Activated CD4-positive, alpha-beta T cell treated with anti-CD3 and anti-CD28 coated beads for 24 hours (primary cell): ENCODE data around the gene NMT1.
A peak's percentile ranks its signal among the peaks of the same experiment; 100 is the strongest.

Source experiments
- DNase-seq, 2 donors: peaks; one replicate each; pipeline ENCODE4 v3.0.0-alpha.2; 2020; ENCODE audit warnings: low read depth in 2 of 2

The NMT1 gene

DNA sequence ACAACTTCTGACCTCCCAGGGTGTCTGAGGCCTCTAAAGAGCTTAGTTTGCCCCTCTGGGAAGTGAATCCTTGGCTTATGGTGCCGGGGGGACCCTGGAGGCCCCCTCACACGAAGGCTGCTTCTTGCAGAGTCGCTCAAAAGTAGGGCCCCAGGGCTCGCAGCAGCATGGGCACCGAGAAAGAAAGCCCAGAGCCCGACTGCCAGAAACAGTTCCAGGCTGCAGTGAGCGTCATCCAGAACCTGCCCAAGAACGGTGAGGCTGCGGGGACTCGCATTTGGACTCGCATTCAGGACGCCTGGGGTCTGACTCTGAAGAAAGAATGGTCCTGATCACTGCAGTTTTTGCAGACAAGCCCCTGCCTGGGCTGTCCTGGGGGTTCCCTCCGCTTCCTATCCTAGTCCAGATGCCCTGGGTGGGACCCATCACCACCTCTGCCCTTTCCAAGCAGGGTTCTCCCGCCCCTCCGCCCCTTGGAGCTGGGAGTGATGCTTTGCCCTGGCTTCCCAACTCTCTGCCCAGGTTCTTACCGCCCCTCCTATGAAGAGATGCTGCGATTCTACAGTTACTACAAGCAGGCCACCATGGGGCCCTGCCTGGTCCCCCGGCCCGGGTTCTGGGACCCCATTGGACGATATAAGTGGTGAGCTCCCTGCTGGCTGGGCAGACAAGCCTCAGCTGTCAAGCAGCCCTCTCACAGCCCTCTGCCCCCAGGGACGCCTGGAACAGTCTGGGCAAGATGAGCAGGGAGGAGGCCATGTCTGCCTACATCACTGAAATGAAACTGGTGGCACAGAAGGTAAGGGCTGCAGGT lies 75.1 kb downstream of the NMT1 start:
- DNase-seq = no peak

- DNase-seq = no peak
Observed at GRCh38 chr17:45136846-45137560, 75.9 kb downstream of the NMT1 start.

DNA sequence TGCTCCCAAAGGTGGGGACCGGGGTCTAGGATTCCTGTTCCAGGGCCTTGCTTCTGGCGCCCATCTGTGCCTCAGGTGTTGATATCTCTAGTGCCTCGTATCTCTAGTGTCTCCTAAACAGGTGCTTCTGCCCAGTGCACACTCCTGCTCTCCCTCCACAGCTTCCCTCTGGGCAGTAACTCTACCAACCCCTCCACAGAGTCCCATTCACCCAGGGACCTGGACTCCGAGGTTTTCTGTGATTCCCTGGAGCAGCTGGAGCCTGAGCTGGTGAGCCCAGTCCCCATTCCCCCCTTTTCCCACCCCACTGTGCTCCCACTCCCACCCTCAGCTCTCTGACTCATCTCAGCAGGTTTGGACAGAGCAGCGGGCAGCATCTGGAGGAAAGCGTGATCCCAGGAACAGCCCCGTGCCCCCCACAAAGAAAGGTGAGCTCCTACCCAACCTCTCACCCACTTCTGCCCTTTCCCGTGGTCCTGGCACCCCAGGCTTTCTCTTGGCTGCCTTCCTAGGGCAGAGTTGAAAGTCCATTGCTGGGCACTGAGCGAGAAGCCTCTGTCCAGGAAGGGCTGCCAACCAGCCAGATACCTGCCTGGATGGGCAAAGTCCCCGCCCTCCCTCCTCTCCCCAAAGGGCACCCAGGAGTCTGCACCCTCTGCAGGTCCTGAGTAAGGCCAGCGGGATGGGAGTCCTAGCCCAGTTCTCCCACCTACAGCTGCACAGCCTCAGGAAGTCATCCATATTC lies 76.6 kb downstream of the NMT1 start:
- DNase-seq = no peak

DNA sequence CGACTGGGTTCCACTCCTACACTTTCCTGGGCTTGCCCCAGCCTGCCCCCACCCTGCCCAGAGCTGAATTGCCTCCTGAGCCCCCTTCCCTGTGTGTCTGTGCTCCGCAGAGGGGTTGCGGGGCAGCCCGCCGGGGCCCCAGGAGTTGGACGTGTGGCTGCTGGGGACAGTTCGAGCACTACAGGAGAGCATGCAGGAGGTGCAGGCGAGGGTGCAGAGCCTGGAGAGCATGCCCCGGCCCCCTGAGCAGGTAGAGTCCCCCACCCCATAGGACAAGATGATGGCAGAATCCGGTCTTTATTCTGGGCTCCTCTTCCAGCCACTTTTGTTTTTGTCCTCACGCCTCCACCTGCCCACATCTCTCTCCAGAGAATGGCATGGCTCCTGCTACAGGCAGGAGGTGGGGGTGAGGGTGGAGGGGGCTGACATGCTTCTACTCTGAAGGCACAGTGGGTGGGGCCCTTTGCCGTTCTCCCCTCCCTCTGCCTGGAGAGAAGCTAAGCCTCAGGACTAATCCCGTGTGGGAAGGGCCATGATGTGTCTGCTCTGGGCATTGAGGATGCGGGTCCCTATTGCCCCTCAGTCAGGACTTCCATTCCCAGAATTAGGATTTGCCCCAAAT lies 77.9 kb downstream of the NMT1 start:
- DNase-seq = no peak

GRCh38 chr17:45139533-45139920 lies 78.4 kb downstream of the NMT1 start:
- DNase-seq = no peak

- no peak for DNase-seq
Observed at GRCh38 chr17:45143094-45143670, 82.1 kb downstream of the NMT1 start.

DNA sequence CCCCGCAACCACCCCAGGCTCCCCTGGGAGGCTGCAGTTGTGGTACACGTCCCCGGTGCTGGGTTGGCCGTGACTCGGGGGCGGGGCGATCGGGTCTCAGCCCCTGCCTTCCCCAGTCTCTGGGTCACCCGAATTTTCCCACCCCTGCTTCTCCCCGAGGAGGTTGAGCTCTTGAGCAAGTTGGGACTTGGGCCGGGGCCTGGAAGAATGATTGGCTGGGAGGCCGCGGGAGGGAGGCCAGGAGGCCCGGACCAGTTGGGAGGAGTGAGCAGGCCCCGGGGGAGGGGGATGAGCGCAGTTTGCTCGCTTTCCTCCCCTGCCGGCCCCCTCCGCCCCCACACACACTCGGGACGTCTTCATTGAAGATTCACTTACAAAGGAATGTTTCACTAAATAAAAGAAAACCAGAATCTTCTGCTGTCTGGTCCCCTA lies 82.7 kb downstream of the NMT1 start:
- DNase-seq = no peak

GRCh38 chr17:45144199-45145034 lies 83.3 kb downstream of the NMT1 start:
- DNase-seq = no peak

- DNase-seq = no peak
Observed at GRCh38 chr17:45145035-45145389, 83.9 kb downstream of the NMT1 start.

GRCh38 chr17:45146166-45146565 lies 85.0 kb downstream of the NMT1 start:
- no peak for DNase-seq

- no peak for DNase-seq
Observed at GRCh38 chr17:45146592-45146889, 85.4 kb downstream of the NMT1 start.

GRCh38 chr17:45146890-45147580 lies 85.9 kb downstream of the NMT1 start:
- no peak for DNase-seq

DNA sequence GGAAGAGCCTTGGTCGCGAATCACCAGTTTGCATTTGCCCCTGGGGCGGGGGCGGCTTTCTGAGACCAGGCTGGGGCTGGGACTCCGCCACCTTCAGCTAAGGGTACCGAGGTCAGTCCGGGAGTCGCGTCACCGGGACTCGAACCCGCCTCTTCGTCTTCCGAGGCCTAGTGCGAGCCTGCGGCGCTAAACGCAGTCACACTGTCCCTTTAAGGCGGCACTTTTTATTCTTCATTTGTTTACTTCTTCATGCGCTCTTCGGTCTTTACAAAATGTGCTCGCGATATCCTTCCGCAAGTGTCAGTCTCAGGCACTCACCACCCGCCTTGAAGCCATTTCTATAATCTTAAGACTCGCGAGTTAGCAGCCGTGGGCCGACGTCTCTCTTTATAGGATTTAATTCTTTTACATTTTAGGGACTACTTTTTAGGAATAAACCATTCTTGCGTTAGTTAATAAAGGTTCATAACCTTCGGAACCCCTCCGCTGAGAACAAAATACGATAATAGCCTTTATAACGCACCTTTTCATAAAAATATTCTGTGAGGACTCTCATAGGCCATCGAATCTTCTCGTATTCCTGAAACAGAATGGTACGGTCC lies 86.6 kb downstream of the NMT1 start:
- peak; percentile 67 to 68 for DNase-seq

GRCh38 chr17:45148183-45149036 lies 87.3 kb downstream of the NMT1 start, which contains the start of gene HEXIM1:
TSS of gene HEXIM1 (plus strand) at chr17:45148475. CDS start at chr17:45149191, 716 bp downstream.
- DNase-seq = peak; percentile 96 to 98

DNA sequence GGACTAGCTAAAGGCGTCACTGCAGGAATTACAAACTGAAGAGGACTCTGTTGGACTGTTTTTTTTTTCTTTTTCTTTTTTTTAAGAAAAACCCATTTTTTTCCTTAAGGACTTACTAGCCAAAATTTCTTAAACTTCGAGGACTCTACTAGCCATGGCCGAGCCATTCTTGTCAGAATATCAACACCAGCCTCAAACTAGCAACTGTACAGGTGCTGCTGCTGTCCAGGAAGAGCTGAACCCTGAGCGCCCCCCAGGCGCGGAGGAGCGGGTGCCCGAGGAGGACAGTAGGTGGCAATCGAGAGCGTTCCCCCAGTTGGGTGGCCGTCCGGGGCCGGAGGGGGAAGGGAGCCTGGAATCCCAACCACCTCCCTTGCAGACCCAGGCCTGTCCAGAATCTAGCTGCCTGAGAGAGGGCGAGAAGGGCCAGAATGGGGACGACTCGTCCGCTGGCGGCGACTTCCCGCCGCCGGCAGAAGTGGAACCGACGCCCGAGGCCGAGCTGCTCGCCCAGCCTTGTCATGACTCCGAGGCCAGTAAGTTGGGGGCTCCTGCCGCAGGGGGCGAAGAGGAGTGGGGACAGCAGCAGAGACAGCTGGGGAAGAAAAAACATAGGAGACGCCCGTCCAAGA lies 88.0 kb downstream of the NMT1 start:
- DNase-seq = peak; percentile 58 to 61

- peak in 1 of 2 donors; percentile 33 for DNase-seq
Observed at GRCh38 chr17:45149669-45150664, 88.8 kb downstream of the NMT1 start.
